ENCODE measurements around the gene CA14.

DNA sequence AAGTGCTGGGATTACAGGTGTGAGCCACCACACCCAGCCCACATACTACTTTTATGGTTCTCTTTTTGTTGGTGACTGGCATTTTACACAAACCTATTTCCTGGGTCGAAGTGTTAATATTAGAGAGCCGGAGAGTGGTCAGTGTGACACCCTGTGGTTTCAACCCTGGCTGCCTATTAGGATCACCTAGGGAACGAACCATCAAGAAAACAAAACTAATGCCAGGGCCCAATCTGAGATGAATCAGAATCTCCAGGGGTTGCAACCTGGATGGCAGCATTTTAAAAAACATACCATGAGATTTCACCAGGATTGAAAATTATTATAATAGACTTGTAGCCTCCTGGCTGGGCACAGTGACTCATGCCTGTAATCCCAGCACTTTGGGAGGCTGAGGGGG lies 42.1 kb downstream of the CA14 start:
- TF ChIP-seq, protein P1, sequence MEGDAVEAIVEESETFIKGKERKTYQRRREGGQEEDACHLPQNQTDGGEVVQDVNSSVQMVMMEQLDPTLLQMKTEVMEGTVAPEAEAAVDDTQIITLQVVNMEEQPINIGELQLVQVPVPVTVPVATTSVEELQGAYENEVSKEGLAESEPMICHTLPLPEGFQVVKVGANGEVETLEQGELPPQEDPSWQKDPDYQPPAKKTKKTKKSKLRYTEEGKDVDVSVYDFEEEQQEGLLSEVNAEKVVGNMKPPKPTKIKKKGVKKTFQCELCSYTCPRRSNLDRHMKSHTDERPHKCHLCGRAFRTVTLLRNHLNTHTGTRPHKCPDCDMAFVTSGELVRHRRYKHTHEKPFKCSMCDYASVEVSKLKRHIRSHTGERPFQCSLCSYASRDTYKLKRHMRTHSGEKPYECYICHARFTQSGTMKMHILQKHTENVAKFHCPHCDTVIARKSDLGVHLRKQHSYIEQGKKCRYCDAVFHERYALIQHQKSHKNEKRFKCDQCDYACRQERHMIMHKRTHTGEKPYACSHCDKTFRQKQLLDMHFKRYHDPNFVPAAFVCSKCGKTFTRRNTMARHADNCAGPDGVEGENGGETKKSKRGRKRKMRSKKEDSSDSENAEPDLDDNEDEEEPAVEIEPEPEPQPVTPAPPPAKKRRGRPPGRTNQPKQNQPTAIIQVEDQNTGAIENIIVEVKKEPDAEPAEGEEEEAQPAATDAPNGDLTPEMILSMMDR (conservative IDR thresholded peaks at IDR 0.05; ENCODE audit: low read depth, low read length), result no peak
- TF ChIP-seq POLR2A (IDR thresholded peaks at IDR 0.05; ENCODE audit: low read depth, low read length) (no peak), CEBPB (IDR thresholded peaks at IDR 0.05; ENCODE audit: low read depth, low read length) (no peak)
